GM19099 (cell line): ENCODE data around the gene FAM163A.

Experiments used
- POLR2A ChIP-seq: IDR thresholded peaks from 3 replicates; pipeline ENCODE4 v1.6.1; 2011; ENCODE audit warnings: low read depth; ENCODE audit not compliant: insufficient read length; ENCODE audit errors: extremely low read depth

The FAM163A gene

DNA sequence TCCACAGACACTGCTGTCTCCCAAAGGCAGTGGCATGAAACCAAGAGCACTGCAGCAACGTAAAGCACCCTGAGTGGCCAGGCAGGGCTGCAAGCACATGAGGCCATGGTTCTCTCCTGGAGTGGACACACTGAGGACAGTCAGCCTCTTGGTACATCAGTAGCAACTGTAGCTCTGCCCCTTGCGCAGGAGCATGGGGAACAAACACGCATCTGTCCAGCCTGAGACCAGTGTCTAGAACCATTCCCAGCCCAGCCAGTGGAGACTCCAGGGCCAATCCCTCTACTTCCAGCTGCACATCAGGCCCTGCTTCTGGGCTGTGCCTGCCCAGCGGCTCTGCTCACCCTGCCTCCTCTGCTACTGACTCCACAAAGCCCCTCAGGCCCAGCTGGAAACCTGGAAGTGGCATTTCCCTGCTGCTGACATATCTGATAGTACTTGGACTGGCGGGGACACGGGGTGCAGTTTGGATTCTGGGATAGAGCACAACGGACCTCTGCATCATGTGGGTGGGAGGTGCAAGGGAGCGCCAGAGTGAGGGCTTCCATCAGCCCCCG, 85.5 kb downstream of the FAM163A start:
- TF ChIP-seq POLR2A = no peak

DNA sequence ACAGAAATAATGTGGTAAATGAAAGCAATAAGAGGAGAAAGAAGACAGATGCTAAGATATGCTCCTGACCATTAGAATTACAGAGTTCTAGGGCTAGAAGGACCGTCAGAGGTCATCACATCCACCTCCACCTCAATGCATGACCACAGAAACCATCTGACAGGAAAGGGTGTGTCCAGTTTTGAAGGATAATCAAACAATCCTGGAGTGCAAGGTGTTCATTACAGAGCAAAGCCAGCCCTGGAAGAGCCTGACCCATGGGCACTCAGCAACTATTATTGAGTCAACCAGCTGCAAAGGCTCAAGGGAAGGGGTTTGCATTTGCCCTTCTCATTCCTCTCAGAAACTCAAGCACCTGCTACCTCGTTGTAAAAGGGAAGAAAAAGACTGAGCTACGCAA, 88.1 kb downstream of the FAM163A start:
- no peak for TF ChIP-seq POLR2A

DNA sequence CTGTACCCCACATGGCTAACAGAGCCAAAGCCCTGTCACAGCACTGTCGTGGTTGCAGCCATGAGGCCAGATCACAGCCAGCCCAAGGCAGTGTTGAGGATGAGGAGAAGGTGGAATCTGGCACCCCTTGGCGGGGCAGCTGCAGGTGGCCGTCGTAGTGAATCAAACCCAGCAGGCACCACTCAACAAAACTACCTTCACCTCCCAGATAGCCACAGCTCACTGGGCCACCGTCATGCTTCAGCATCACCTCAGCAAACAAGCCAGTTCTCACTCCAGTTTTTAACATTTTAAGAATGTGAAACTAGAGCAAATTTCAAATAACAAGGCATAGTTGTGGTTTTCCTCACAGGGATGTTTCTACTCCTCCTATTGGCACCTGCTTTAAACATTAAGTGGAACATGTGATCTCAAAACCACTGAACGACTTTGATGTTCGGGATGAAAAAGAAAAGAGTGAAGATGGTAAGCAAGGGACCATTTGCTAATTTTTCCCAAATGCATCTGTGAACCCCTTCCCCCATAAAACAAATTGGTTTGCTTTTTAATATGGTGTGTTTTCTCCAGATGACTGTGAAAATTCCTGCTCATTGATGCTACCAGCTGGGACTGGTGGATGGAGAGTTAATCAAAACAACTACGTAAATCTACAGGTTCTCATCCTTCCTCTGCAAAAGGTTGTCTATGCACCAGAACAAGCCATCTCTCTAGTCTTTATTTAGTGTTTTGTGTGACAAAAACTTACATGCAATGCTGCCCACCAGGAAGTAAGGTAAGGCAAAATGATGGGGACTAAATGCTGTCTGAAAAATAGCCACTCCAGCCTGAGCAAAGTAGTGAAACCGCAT, 89.0 kb downstream of the FAM163A start:
- TF ChIP-seq POLR2A = no peak

DNA sequence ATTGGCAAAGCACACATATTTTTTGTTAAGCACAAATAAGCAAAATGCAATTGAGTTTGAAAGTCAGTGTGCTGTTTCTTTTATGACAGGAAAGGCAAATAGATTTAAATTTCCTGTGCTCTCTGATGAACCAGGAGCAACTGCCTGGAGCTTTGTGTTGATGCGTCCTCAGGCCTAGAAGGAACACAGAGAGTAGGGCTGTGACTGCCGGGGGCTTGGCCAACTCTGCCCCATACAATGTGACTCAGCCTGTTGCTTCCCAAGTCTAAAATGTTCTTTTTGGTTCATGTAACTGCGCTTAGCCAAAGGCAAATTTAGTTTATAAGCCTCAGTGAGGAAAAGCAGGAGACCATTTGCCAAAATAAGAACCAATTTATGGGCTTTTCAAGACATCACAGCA, 97.0 kb downstream of the FAM163A start:
- TF ChIP-seq POLR2A = no peak

DNA sequence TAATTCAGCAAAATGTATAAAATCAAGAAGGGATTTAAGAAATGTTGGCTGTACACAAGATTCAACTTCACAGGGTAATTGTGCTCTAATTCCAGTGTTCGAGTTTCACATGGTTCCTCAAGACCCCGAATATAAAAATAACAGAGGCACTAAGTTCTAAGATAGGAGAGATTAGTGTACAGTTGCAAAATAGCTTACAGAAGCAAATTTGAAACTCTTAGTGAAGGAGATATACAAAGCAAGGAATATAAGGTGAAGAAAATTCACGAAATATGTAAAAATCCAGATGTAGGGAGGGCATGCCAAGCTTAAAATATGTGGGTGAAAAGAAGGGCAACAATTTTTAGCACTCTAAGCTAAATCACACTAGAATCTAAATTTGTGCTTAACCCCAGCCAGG, 105.1 kb downstream of the FAM163A start:
- TF ChIP-seq POLR2A = no peak

GRCh38 chr1:179853102-179853501, 110.0 kb downstream of the FAM163A start:
- TF ChIP-seq POLR2A = no peak

GRCh38 chr1:179856296-179856695, 113.2 kb downstream of the FAM163A start:
- no peak for TF ChIP-seq POLR2A

DNA sequence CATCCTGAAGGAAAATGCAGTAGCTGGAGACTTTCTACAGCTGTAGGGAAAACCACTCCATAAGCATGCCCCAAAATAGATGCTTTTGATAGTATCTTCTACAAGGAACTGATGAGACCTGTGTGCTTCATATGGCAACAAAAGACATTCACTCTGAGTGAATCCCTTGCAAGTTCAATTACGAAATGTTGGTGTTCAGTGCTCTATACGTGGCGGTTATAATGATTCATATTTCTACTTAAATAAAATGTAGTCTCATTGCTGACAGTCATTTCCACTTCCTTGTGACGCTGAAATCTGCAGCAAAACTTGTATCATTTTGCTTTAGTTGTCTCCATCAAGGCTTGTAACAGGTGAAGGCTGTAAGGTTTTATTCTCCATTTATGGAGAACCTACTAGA, 113.9 kb downstream of the FAM163A start:
- no peak for TF ChIP-seq POLR2A

DNA sequence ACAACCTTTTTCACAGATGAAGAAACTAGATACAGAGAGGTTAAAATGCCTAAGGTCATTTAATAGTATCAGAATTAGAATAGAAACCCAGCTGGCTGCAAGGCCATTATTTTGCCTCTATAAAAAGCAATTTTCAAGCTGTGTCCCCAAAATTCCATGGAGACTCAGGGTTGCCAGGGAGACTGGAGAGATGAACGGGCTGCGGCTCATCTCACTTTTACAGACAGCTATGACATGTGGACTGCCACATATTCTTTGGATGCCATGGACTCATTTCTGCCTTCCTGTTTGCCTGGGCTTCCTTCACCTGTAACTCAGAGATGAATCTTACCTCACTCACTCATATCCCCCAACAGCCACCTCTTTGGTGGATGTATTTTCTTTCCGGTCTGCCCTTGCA, 117.6 kb downstream of the FAM163A start:
- TF ChIP-seq POLR2A = no peak

GRCh38 chr1:179865377-179865776, 122.3 kb downstream of the FAM163A start:
- TF ChIP-seq POLR2A = no peak
